ENCODE data around the gene TM9SF1. TPM values are rescaled to one million over a fixed set of nuclear protein-coding genes. Genes with fewer than 3 reads are reported as not detected.

Gene TM9SF1
- total RNA-seq, 1 donor from 2014 or later = 37.3 TPM

- intact Hi-C loops (cut with DNase I) = no loop called here
- Histone ChIP-seq H3K9me3 (no peaks in the 10 kb centered on the region), H3K4me3 (peak within 1 kb of the TSS; percentile 88 to 94), H3K4me1 (peaks cover 35% of the 10 kb centered on the region), H3K36me3 (peaks cover 0 to 34% of the 10 kb centered on the region in 2 donors), H3K27me3 (no peaks in the 10 kb centered on the region), H3K27ac (peak within 1 kb of the TSS; percentile 87)
- DNase-seq (ENCODE audit: extremely low spot score in 2 of 2) = peak in 1 of 2 donors; percentile 98
- TF ChIP-seq POLR2A (IDR thresholded peaks at IDR 0.05) (peak in 1 of 2 donors; percentile 59), POLR2AphosphoS5 (IDR thresholded peaks at IDR 0.05; ENCODE audit: insufficient read depth in 1 of 2, low read depth in 1 of 2) (peak; percentile 77 to 93)
- TF ChIP-seq, protein P1, sequence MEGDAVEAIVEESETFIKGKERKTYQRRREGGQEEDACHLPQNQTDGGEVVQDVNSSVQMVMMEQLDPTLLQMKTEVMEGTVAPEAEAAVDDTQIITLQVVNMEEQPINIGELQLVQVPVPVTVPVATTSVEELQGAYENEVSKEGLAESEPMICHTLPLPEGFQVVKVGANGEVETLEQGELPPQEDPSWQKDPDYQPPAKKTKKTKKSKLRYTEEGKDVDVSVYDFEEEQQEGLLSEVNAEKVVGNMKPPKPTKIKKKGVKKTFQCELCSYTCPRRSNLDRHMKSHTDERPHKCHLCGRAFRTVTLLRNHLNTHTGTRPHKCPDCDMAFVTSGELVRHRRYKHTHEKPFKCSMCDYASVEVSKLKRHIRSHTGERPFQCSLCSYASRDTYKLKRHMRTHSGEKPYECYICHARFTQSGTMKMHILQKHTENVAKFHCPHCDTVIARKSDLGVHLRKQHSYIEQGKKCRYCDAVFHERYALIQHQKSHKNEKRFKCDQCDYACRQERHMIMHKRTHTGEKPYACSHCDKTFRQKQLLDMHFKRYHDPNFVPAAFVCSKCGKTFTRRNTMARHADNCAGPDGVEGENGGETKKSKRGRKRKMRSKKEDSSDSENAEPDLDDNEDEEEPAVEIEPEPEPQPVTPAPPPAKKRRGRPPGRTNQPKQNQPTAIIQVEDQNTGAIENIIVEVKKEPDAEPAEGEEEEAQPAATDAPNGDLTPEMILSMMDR (IDR thresholded peaks at IDR 0.05) = no peak
Measured at GRCh38 chr14:24146978-24147760, 48.1 kb downstream of the TM9SF1 start, which contains the start of gene RNF31. TSS of gene RNF31 (plus strand) at chr14:24147498. CDS start at chr14:24147699, 201 bp downstream.

DNA sequence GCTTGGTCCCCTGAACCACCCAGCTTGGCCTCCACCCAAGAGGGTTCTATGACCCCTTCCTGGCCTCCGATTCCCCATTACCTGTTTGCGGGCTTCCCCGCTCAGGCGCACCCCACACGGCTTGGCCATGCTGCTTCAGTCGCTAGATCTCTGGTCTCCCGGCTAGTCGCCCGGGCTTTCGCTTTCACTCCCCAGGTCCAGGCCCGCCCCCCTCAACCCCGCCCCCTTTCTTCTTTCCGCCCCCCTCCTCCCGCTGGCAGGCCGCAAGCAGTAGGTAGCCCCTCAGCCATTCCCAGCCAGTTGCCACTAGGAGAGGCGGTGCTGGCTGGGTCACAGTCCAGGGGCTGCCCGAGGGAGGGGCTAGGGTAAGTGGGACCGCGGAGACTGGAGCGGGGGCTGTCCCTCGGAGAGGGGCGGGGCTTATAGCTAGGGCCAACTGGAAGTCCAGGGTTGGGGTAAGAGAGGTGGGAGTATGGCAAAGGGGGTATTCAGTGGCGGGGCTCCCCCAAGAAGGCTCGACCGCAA lies 48.7 kb downstream of the TM9SF1 start, which contains the start of gene PSME2:
TSS of gene PSME2 (minus strand) at position 158 of the 525 bp plus-strand sequence. CDS start at position 129, 29 bp downstream.
- Histone ChIP-seq H3K9me3 (no peaks in the 10 kb centered on the region), H3K4me3 (peak within 1 kb of the TSS; percentile 88 to 94), H3K4me1 (peaks cover 39% of the 10 kb centered on the region), H3K27me3 (no peaks in the 10 kb centered on the region), H3K36me3 (peaks cover 0 to 27% of the 10 kb centered on the region in 2 donors), H3K27ac (peak within 1 kb of the TSS; percentile 87)
- intact Hi-C loops (cut with DNase I) = no loop called here
- TF ChIP-seq POLR2AphosphoS5 (IDR thresholded peaks at IDR 0.05; ENCODE audit: insufficient read depth in 1 of 2, low read depth in 1 of 2) (no peak), POLR2A (IDR thresholded peaks at IDR 0.05) (peak in 1 of 2 donors; percentile 21)
- TF ChIP-seq, protein P1 (IDR thresholded peaks at IDR 0.05) = no peak
- DNase-seq (ENCODE audit: extremely low spot score in 2 of 2) = no peak

GRCh38 chr14:24145690-24146452 lies 49.4 kb downstream of the TM9SF1 start:
- peaks cover 0 to 21% of the 10 kb centered on the region in 2 donors for H3K36me3 ChIP-seq
- peaks cover 41% of the 10 kb centered on the region for H3K4me1 ChIP-seq
- peak in 1 of 2 donors; percentile 91 for DNase-seq (ENCODE audit: extremely low spot score in 2 of 2)
- H3K27me3 ChIP-seq = no peaks in the 10 kb centered on the region
- no peaks in the 10 kb centered on the region for H3K9me3 ChIP-seq
- TF ChIP-seq, protein P1 (IDR thresholded peaks at IDR 0.05) = no peak
- TF ChIP-seq POLR2AphosphoS5 (IDR thresholded peaks at IDR 0.05; ENCODE audit: insufficient read depth in 1 of 2, low read depth in 1 of 2) = no peak
- TF ChIP-seq POLR2A (IDR thresholded peaks at IDR 0.05) = no peak
- intact Hi-C loops (cut with DNase I) = no loop called here
- H3K27ac ChIP-seq = peak overlapping the region; percentile 87
- peak overlapping the region; percentile 88 to 94 for H3K4me3 ChIP-seq

GRCh38 chr14:24145219-24145618 lies 50.0 kb downstream of the TM9SF1 start:
- no peaks in the 10 kb centered on the region for H3K9me3 ChIP-seq
- peak overlapping the region; percentile 87 for H3K27ac ChIP-seq
- DNase-seq (ENCODE audit: extremely low spot score in 2 of 2) = no peak
- intact Hi-C loops (cut with DNase I) = no loop called here
- no peaks in the 10 kb centered on the region for H3K27me3 ChIP-seq
- peaks cover 0 to 15% of the 10 kb centered on the region in 2 donors for H3K36me3 ChIP-seq
- H3K4me1 ChIP-seq = peaks cover 47% of the 10 kb centered on the region
- TF ChIP-seq, protein P1 (IDR thresholded peaks at IDR 0.05) = no peak
- no peak for TF ChIP-seq POLR2AphosphoS5 (IDR thresholded peaks at IDR 0.05; ENCODE audit: insufficient read depth in 1 of 2, low read depth in 1 of 2)
- TF ChIP-seq POLR2A (IDR thresholded peaks at IDR 0.05) = no peak
- H3K4me3 ChIP-seq = no peak overlapping the region
